GM18873 (cell line): ENCODE data around the gene MUC5AC.
"Not testable (repeated sequence)": the region's sequence is repeated elsewhere in the genome, so short reads cannot be mapped to it uniquely, and the experiment has no call there.

Experiments
- ATAC-seq: cut with Tn5 transposase; IDR thresholded peaks from one replicate; pipeline ENCODE4 v1.9.1; 2021; ENCODE audit warnings: mild to moderate bottlenecking, moderate library complexity, moderate number of reproducible peaks; ENCODE audit not compliant: unreplicated experiment, low FRiP score

Gene MUC5AC

DNA sequence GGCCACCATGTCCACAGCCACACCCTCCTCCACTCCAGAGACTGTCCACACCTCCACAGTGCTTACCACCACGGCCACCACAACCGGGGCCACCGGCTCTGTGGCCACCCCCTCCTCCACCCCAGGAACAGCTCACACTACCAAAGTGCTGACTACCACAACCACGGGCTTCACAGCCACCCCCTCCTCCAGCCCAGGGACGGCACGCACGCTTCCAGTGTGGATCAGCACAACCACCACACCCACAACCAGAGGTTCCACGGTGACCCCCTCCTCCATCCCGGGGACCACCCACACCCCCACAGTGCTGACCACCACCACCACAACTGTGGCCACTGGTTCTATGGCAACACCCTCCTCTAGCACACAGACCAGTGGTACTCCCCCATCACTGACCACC is 86.8 kb downstream of the MUC5AC start:
- not testable (repeated sequence) for ATAC-seq

DNA sequence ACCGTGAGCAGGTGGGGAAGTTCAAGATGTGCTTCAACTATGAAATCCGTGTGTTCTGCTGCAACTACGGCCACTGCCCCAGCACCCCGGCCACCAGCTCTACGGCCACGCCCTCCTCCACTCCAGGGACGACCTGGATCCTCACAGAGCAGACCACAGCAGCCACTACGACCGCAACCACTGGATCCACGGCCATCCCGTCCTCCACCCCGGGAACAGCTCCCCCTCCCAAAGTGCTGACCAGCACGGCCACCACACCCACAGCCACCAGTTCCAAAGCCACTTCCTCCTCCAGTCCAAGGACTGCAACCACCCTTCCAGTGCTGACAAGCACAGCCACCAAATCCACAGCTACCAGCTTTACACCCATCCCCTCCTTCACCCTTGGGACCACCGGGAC is 88.0 kb downstream of the MUC5AC start:
- not testable (repeated sequence) for ATAC-seq

DNA sequence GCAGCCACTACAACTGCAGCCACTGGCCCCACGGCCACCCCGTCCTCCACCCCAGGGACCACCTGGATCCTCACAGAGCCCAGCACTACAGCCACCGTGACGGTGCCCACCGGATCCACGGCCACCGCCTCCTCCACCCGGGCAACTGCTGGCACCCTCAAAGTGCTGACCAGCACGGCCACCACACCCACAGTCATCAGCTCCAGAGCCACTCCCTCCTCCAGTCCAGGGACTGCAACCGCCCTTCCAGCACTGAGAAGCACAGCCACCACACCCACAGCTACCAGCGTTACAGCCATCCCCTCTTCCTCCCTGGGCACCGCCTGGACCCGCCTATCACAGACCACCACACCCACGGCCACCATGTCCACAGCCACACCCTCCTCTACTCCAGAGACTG is 88.5 kb downstream of the MUC5AC start:
- ATAC-seq = not testable (repeated sequence)

DNA sequence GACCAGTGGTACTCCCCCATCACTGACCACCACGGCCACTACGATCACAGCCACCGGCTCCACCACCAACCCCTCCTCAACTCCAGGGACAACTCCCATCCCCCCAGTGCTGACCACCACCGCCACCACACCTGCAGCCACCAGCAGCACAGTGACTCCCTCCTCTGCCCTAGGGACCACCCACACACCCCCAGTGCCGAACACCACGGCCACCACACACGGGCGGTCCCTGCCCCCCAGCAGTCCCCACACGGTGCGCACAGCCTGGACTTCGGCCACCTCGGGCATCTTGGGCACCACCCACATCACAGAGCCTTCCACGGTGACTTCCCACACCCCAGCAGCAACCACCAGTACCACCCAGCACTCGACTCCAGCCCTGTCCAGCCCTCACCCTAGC is 89.3 kb downstream of the MUC5AC start:
- not testable (repeated sequence) for ATAC-seq

DNA sequence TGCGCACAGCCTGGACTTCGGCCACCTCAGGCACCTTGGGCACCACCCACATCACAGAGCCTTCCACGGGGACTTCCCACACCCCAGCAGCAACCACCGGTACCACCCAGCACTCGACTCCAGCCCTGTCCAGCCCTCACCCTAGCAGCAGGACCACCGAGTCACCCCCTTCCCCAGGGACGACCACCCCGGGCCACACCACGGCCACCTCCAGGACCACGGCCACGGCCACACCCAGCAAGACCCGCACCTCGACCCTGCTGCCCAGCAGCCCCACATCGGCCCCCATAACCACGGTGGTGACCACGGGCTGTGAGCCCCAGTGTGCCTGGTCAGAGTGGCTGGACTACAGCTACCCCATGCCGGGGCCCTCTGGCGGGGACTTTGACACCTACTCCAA is 91.2 kb downstream of the MUC5AC start:
- ATAC-seq = not testable (repeated sequence)

DNA sequence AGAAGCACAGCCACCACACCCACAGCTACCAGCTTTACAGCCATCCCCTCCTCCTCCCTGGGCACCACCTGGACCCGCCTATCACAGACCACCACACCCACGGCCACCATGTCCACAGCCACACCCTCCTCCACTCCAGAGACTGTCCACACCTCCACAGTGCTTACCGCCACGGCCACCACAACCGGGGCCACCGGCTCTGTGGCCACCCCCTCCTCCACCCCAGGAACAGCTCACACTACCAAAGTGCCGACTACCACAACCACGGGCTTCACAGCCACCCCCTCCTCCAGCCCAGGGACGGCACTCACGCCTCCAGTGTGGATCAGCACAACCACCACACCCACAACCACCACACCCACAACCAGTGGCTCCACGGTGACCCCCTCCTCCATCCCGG is 92.7 kb downstream of the MUC5AC start:
- not testable (repeated sequence) for ATAC-seq
